Prostate gland (tissue), 2 donors: ENCODE measurements around the gene GTF2IRD1.

Source experiments
- CTCF ChIP-seq, 4 experiments: fragments of 200-600 bp in 2 of 4; fragments of 450-650 bp in 2 of 4; sonication (generic) in 2 of 4; IDR thresholded peaks; 1 replicate in 3 of 4; 2 replicates in 1 of 4; pipeline ENCODE4 v1.5.1; 2016 to 2019; ENCODE audit warnings: antibody characterized with exemption in 4 of 4, mild to moderate bottlenecking in 2 of 4, moderate library complexity in 2 of 4
- POLR2AphosphoS5 ChIP-seq: sonication (generic); formaldehyde crosslinking; IDR thresholded peaks from one replicate; pipeline ENCODE4 v1.6.1; 2017; ENCODE audit warnings: antibody characterized with exemption

GRCh38 chr7:74625446-74625845 lies 171.7 kb downstream of the GTF2IRD1 start:
- TF ChIP-seq POLR2AphosphoS5 (no peak), CTCF (IDR thresholded peaks at IDR 0.05) (no peak)
